ENCODE data around the gene PPP2R5C. TPM values are rescaled to one million over a fixed set of nuclear protein-coding genes. Genes with fewer than 3 reads are reported as not detected.

Gene PPP2R5C
- total and polyA plus RNA-seq, 2 of the 4 experiments (the other 2 are of a cell fraction): 65.9 to 78.7 TPM

- no peak overlapping the region for H3K56ac ChIP-seq (ENCODE audit: extremely low read depth, insufficient read depth, low read length)
- no peak overlapping the region for H2AFZ ChIP-seq (replicated peaks; ENCODE audit: low read length, poor library complexity)
- H3K4me2 ChIP-seq (ENCODE audit: low read depth, low read length): no peak overlapping the region
- H3K14ac ChIP-seq (replicated peaks; ENCODE audit: low read depth, low read length): no peak overlapping the region
- H2BK20ac ChIP-seq (ENCODE audit: low read depth, low read length): no peak overlapping the region
- no peak overlapping the region for H2AK9ac ChIP-seq (replicated peaks; ENCODE audit: low read depth, low read length, poor library complexity)
- no peak overlapping the region for H2AK5ac ChIP-seq (ENCODE audit: low read depth, low read length)
- intact Hi-C loops (cut with micrococcal nuclease): no loop called here
- ChIA-PET CTCF (no interaction called here), POLR2A (ENCODE audit: unreplicated experiment) (no interaction called here)
- H2BK120ac ChIP-seq (ENCODE audit: low read depth, low read length): no peak overlapping the region
- H3K9me1 ChIP-seq (ENCODE audit: insufficient read depth, low read length): no peaks in the 10 kb centered on the region
- H3K9me3 ChIP-seq (ENCODE audit: control insufficient read depth, insufficient read depth, low read length): peaks cover 6% of the 10 kb centered on the region
- DNase-seq (no peak), ATAC-seq (ENCODE audit: low read depth) (no peak)
- H3K18ac ChIP-seq (ENCODE audit: low read depth, low read length): no peak overlapping the region
- no peak overlapping the region for H4K5ac ChIP-seq (ENCODE audit: low read depth, low read length)
- H3K4ac ChIP-seq (ENCODE audit: low read depth, low read length): no peak overlapping the region
- no peaks in the 10 kb centered on the region for H3K36me3 ChIP-seq (ENCODE audit: control insufficient read depth, insufficient read depth, low read length)
- no peak for TF ChIP-seq CHD1 (IDR thresholded peaks at IDR 0.05; ENCODE audit: low read depth, low read length)
- TF ChIP-seq USF2 (IDR thresholded peaks at IDR 0.05; ENCODE audit: low read depth, low read length): no peak
- TF ChIP-seq CTCF (conservative IDR thresholded peaks at IDR 0.05; ENCODE audit: low read depth, low read length): no peak
- TF ChIP-seq NFE2L2 (IDR thresholded peaks at IDR 0.05; ENCODE audit: low read depth, low read length): no peak
- no peak for TF ChIP-seq MAFK (IDR thresholded peaks at IDR 0.05; ENCODE audit: low read depth, low read length)
- TF ChIP-seq CEBPB (IDR thresholded peaks at IDR 0.05; ENCODE audit: low read depth, low read length): no peak
- TF ChIP-seq POLR2A (IDR thresholded peaks at IDR 0.05; ENCODE audit: low read depth, low read length): no peak
- TF ChIP-seq MXI1 (IDR thresholded peaks at IDR 0.05; ENCODE audit: borderline replicate concordance, low read depth, low read length): no peak
- no peak for TF ChIP-seq BHLHE40 (IDR thresholded peaks at IDR 0.05; ENCODE audit: low read depth, low read length)
- TF ChIP-seq FOS (IDR thresholded peaks at IDR 0.05; ENCODE audit: low read depth, low read length): no peak
- no peak for TF ChIP-seq RFX5 (IDR thresholded peaks at IDR 0.05; ENCODE audit: low read depth, low read length)
- TF ChIP-seq SMC3 (IDR thresholded peaks at IDR 0.05; ENCODE audit: low read depth, low read length): no peak
- no peak for TF ChIP-seq RAD21 (IDR thresholded peaks at IDR 0.05; ENCODE audit: low read length)
- TF ChIP-seq RCOR1 (IDR thresholded peaks at IDR 0.05; ENCODE audit: insufficient replicate concordance, low read length): no peak
- TF ChIP-seq MAZ (IDR thresholded peaks at IDR 0.05; ENCODE audit: borderline replicate concordance, low read depth, low read length): no peak
- no peak for TF ChIP-seq ELK1 (IDR thresholded peaks at IDR 0.05; ENCODE audit: borderline replicate concordance, low read depth, low read length)
- H2BK15ac ChIP-seq (ENCODE audit: low read depth, low read length): no peak overlapping the region
- in situ Hi-C loops (cut with MboI; ENCODE audit: low sequenced_read_pairs): no loop called here
- WGBS, 2 experiments (ENCODE audit: extremely low coverage in 2 of 2, insufficient read length in 1 of 2): 100% methylated on average over 1 of the region's 3 CpGs; no CpG with 5 or more reads in 1 of the 2 experiments
- H3K9ac ChIP-seq (ENCODE audit: low read depth, low read length): no peak overlapping the region
- H3K27ac ChIP-seq (ENCODE audit: insufficient read depth, low read length): no peak overlapping the region
- dilution Hi-C loops (cut with HindIII; ENCODE audit: low sequenced_read_pairs, unreplicated experiment): no loop called here
- no peak overlapping the region for H2BK5ac ChIP-seq (ENCODE audit: low read depth, low read length, poor library complexity, severe bottlenecking)
- no peaks in the 10 kb centered on the region for H4K20me1 ChIP-seq (ENCODE audit: insufficient read depth, low read length)
- H4K91ac ChIP-seq (ENCODE audit: insufficient read depth, low read depth, low read length): no peak overlapping the region
- no peak overlapping the region for H4K8ac ChIP-seq (ENCODE audit: low read depth in 2 of 2, low read length in 2 of 2)
- H3K23ac ChIP-seq (ENCODE audit: low read depth, low read length): no peak overlapping the region
- BruUV-seq (replicated peaks): no TSS peak
- H3K4me1 ChIP-seq (ENCODE audit: control insufficient read depth, insufficient read depth, low read length): no peaks in the 10 kb centered on the region
- no peak overlapping the region for H3K4me3 ChIP-seq (ENCODE audit: insufficient read depth, low read depth, low read length)
- no peaks in the 10 kb centered on the region for H3K79me1 ChIP-seq (ENCODE audit: low read depth in 1 of 2, low read length in 2 of 2)
- peaks cover 21% of the 10 kb centered on the region; the same call in 1 of the 2 replicates for H3K27me3 ChIP-seq (ENCODE audit: control insufficient read depth, insufficient read depth, low read length)
These were observed 20.5 kb upstream of the PPP2R5C start for GRCh38 chr14:101740981-101741380.
